Uterus (tissue), 2 donors: ENCODE results near the gene CLTB.

Experiments used
- CTCF ChIP-seq, 4 experiments: fragments of 200-600 bp in 2 of 4; fragments of 450-650 bp in 2 of 4; sonication (generic) in 2 of 4; IDR thresholded peaks; one replicate each; pipeline ENCODE4 v1.5.1; 2016 to 2019; ENCODE audit warnings: antibody characterized with exemption in 4 of 4, mild to moderate bottlenecking in 2 of 4, moderate library complexity in 1 of 4
- POLR2A ChIP-seq, 2 donors: fragments of 450-650 bp; IDR thresholded peaks; one replicate each; pipeline ENCODE4 v1.6.1; 2016; ENCODE audit warnings: antibody characterized with exemption in 2 of 2, mild to moderate bottlenecking in 1 of 2, moderate library complexity in 1 of 2

- TF ChIP-seq CTCF (IDR thresholded peaks at IDR 0.05) (no peak), POLR2A (IDR thresholded peaks at IDR 0.05) (no peak)
Observed at GRCh38 chr5:176359658-176360057, 56.7 kb downstream of the CLTB start.
